ENCODE data around the gene PKD2L2.

PKD2L2 gene

DNA sequence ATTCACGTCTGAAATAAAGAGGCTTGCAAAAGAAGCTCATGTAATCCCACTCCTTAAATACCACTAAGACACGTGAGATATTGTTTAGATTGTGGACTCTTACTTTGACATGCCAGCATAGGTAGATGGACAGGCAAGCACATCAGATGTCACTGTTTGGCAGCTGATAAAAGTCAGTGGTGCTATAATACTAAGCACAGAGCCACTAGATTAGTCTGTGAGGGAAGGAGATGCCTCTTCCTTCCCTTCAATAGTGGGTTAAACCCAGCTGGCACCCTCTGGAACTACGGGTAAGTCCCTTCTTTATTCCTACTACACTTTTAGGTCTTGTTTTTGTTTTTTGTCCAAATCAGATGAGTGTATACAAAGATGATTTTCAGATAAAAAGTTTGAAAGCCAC is 21.6 kb upstream of the PKD2L2 start, which contains the start of gene MYOT:
Gene MYOT, plus strand, starts transcription at position 197 of the 400 bp plus-strand sequence. CDS start 2,792 bp downstream, outside the sequence.
- DNase-seq (ENCODE audit: low spot score): no peak
- in situ Hi-C loops (cut with MboI; ENCODE audit: low sequenced_read_pairs, unreplicated experiment): no loop called here
- TF ChIP-seq, protein P1, sequence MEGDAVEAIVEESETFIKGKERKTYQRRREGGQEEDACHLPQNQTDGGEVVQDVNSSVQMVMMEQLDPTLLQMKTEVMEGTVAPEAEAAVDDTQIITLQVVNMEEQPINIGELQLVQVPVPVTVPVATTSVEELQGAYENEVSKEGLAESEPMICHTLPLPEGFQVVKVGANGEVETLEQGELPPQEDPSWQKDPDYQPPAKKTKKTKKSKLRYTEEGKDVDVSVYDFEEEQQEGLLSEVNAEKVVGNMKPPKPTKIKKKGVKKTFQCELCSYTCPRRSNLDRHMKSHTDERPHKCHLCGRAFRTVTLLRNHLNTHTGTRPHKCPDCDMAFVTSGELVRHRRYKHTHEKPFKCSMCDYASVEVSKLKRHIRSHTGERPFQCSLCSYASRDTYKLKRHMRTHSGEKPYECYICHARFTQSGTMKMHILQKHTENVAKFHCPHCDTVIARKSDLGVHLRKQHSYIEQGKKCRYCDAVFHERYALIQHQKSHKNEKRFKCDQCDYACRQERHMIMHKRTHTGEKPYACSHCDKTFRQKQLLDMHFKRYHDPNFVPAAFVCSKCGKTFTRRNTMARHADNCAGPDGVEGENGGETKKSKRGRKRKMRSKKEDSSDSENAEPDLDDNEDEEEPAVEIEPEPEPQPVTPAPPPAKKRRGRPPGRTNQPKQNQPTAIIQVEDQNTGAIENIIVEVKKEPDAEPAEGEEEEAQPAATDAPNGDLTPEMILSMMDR (IDR thresholded peaks at IDR 0.05; ENCODE audit: borderline replicate concordance, control extremely low read depth, extremely low read depth, insufficient read depth, missing control alignments): no peak

DNA sequence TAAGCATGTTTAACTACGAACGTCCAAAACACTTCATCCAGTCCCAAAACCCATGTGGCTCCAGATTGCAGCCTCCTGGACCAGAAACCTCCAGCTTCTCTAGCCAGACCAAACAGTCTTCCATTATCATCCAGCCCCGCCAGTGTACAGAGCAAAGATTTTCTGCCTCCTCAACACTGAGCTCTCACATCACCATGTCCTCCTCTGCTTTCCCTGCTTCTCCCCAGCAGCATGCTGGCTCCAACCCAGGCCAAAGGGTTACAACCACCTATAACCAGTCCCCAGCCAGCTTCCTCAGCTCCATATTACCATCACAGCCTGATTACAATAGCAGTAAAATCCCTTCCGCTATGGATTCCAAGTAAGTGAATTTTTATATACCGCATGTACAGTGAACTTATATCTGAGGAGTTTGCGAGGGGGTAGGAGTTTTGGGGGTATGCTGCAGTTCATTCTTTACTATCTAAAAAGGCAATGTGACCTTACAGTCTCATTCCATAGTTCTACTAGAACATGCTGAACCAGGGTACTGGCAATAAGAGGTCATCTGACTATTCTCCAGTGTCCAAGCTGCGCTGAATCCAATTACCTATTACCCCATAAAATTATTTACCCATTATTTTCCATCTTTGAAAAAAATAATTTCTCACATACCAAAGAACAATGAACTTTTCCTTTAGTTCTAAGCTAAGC is 18.5 kb upstream of the PKD2L2 start:
- no peak for DNase-seq (ENCODE audit: low spot score)
- TF ChIP-seq, protein P1 (IDR thresholded peaks at IDR 0.05; ENCODE audit: borderline replicate concordance, control extremely low read depth, extremely low read depth, insufficient read depth, missing control alignments): no peak
- in situ Hi-C loops (cut with MboI; ENCODE audit: low sequenced_read_pairs, unreplicated experiment): no loop called here

DNA sequence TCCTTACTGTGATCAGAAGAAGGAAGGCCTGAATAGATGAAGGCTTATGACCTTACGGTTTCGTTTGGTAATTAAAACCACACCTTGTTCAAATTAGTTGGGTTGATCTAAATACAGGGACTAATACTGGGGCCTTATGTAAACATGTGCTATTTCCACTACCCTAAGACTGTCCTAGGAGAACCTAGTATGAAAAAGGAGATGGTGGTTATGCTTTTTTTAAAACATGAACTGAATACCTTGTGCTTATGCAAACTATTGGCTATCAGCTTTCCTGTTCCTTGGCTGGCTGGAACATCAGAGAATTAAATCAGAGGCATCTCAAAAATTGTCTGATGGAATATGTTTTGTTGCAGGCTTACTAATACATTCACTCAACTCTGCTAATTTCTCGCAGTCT is 17.7 kb upstream of the PKD2L2 start:
- in situ Hi-C loops (cut with MboI; ENCODE audit: low sequenced_read_pairs, unreplicated experiment): no loop called here
- DNase-seq (ENCODE audit: low spot score): no peak
- TF ChIP-seq, protein P1 (IDR thresholded peaks at IDR 0.05; ENCODE audit: borderline replicate concordance, control extremely low read depth, extremely low read depth, insufficient read depth, missing control alignments): no peak

DNA sequence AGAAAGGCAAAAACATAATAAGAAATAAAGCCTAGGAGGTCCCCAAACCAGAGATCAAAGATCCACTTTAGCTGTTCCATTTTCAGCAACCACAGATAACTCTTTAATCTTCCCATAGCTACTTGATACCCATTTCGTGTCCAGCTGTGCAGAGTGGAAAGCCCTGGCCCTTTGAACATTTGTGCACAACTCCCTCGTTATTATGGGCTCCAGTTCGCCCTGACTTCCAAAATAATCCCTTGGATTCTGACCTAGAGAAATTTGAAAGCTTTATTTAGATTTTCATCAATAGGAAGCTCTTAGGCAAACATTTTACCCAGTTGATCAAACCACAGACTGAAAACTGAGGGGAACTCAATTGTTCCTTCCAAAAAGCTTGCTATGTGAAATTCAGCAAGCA is 16.8 kb upstream of the PKD2L2 start:
- in situ Hi-C loops (cut with MboI; ENCODE audit: low sequenced_read_pairs, unreplicated experiment): no loop called here

DNA sequence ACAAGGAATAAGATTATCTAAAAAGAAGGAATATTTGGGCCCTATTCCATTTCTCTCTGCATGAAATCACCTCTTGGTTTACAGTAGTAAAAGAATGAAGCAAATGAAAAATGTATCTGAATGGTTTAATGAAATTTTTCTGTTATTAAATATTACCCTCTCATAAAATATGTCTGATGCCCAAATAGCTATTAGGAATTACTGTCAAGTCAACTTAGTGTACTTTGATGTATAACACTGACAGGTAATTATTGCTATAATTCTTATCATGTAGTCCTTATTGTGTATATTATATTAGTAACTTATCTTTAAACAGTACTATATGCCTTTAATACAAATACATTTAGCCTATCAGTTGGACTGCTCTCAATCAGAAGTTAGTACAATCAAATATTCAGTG is 13.2 kb upstream of the PKD2L2 start:
- no peak for DNase-seq (ENCODE audit: low spot score)
- TF ChIP-seq, protein P1 (IDR thresholded peaks at IDR 0.05; ENCODE audit: borderline replicate concordance, control extremely low read depth, extremely low read depth, insufficient read depth, missing control alignments): no peak
- in situ Hi-C loops (cut with MboI; ENCODE audit: low sequenced_read_pairs, unreplicated experiment): no loop called here

More for the DNA sequence above, 16.8 kb upstream of the PKD2L2 start:
- TF ChIP-seq, protein P1 (IDR thresholded peaks at IDR 0.05; ENCODE audit: borderline replicate concordance, control extremely low read depth, extremely low read depth, insufficient read depth, missing control alignments): no peak
- no peak for DNase-seq (ENCODE audit: low spot score)

DNA sequence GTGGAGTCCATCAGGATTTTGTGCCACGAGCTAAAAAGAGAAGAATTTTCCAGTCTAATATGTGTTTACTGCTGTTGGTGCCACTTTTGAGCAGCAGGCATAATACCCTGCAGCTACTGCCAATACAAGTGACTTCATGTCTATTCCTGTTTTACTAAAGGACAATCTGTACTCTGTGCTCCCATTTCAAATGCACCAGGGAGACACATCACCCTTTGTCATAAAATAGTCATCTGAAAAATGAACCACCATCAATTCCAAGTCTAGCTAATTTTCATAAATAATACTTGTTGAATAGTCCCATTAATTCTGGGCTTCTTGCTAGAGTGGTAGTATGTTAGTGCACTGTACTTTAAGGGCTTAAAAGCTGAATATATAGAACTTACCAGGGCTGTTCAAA is 8.9 kb upstream of the PKD2L2 start:
- TF ChIP-seq, protein P1 (IDR thresholded peaks at IDR 0.05; ENCODE audit: borderline replicate concordance, control extremely low read depth, extremely low read depth, insufficient read depth, missing control alignments): no peak
- in situ Hi-C loops (cut with MboI; ENCODE audit: low sequenced_read_pairs, unreplicated experiment): no loop called here
- no peak for DNase-seq (ENCODE audit: low spot score)

All from GM13976 (cell line).